Stimulated activated CD4-positive, alpha-beta T cell treated with anti-CD3 and anti-CD28 coated beads, Interleukin-2, amount 100 ng/mL, for 4 hours (primary cell): ENCODE data around the gene C14orf93.

Experiments used
- DNase-seq: peaks from one replicate; pipeline ENCODE4 v3.0.0-alpha.2; 2020; ENCODE audit warnings: low read depth

C14orf93 gene

GRCh38 chr14:22994762-22995275 lies 15.1 kb downstream of the C14orf93 start:
- DNase-seq: no peak

DNA sequence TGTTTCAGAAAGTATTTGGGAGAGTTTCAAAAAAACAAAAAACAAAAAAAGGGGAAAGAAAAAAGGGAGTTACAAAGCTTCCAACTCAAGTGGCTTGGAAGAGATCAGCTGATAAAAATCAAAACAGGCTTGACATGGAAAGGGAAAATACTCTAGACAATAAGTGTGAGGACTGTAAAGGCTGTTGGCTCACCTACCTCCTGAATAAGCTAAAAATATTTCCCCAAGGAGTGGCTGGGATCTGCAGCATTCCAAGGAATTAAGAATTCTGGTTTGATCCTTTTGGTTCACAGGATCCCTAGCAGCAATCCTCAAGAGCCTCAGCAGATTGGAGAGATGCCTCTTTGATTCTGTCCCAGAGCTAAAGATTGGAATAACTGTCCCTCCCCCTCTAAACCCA lies 16.4 kb downstream of the C14orf93 start:
- no peak for DNase-seq

DNA sequence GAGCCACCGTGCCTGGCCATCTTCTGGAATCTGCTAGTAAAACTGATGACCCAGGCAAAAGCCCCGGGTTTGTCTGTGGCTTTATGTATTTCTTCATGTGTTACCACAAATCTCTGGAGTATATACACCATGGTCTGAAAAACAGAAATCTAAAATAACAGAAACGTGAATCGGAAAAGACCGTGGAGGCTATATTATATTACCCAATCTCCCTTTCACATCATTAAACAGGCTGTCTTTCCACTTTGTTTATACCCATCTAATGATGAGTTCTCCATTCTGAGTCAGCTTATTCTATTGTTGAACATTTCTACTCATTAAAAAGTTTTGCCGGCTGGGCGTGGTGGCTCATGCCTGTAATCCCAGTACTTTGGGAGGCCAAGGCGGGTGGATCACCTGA lies 18.1 kb downstream of the C14orf93 start:
- DNase-seq: no peak

DNA sequence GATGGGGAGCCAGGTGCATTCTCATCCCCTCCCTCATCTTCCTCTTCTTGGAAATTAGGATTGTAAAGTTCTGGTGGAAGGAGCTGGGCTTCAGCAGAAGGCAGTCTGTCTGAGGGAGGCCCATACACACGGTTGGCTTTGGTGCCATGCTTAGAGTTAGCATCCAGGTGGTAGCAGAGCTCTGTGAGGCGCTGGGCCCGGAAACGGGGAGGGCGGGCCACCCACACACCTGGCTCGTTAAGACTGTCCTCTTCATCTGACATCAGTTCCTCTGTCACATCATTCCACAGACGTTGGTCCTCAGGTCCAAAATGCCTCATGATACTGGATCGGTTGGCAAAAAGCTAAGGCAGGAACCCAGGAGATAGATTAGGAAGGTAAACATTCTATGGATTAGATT lies 22.7 kb downstream of the C14orf93 start:
- no peak for DNase-seq

GRCh38 chr14:22986508-22987054 lies 23.4 kb downstream of the C14orf93 start:
- DNase-seq: peak; percentile 85

DNA sequence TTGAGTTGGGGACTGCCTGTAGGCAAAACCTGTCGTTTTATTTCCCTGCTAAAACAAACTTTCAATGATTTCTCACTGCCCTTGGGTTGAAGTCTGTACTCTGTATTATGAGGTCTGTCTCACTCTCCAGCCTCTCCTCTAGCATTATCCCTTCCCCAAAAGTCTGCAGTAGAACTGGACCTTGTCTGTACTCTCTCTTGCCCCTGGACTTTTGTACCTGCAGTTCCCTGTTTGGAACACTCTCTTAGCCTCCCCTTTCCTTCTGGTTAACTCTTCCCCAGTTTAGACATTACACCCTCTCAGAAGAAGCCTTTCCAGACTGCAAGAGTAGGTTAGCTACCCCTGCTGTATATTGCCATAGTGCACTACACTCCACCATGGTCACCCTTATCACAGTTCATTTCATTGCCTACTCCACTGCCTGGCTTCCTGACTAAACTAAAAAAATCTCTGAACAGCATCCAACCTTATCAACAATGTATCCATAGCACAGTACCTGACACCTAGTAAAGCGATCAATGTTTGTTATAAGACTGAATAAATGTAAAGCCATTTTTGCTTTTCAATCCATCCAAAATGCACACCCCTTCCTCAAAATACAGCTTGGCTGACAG lies 23.9 kb downstream of the C14orf93 start:
- DNase-seq: no peak

GRCh38 chr14:22984959-22985658 lies 24.8 kb downstream of the C14orf93 start:
- no peak for DNase-seq

GRCh38 chr14:22982477-22983245 lies 27.3 kb downstream of the C14orf93 start, which contains the start of gene AJUBA:
TSS of gene AJUBA (minus strand) at chr14:22982551. CDS start at chr14:22982266, 285 bp downstream.
- DNase-seq: peak; percentile 64

- DNase-seq: no peak
Observed at GRCh38 chr14:22981876-22982476, 28.0 kb downstream of the C14orf93 start.

- DNase-seq: no peak
Observed at GRCh38 chr14:22981090-22981875, 28.7 kb downstream of the C14orf93 start.

GRCh38 chr14:22980672-22981089 lies 29.3 kb downstream of the C14orf93 start:
- peak; percentile 43 for DNase-seq

DNA sequence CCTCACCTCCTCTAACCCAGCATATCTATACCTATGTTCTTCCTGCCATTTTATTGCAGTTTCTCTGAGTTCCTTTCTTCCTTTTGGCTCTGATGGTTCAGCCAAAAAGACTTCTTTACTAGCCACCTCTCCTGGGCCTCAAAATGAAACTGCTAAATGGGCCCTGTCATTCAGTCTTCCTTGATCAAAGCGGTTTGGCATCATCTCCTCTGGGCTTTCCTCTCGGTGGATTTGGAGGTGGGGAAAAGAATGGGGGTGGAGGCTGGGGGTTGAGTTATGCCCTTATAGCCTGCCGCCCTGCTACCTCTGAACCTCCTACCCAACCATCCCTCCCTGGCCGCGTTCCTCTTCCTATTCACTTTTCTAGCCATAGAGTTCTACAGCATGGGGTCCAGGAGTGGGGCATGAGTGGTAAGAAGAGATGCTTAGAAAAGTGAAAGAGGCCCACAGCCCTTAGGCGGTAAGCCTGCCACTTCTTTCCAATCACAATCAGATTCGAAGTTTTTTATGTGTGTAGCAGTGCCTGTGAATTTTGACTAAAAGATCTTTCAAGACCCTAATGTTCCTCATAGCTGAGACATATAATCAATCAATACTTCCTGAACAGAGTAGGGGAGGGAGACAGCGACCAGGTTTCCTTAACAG lies 30.1 kb downstream of the C14orf93 start:
- DNase-seq: no peak

GRCh38 chr14:22978981-22979671 lies 30.8 kb downstream of the C14orf93 start:
- no peak for DNase-seq

DNA sequence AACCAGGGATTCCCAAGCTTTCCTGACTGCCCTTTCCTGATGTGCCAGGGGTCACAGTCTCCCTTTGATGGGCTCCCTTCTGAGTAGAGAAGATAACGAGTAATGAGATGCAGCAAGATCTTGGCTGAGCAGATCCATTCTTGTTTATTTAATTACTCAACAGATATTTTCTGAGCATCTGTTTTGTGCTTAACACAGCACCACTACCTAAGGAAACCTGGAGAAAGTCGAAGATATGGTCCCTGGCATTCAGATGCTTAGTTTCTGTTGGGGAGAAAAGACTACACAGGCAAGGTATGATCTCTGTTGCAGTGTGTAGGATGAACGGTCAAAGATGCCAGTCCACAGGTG lies 31.5 kb downstream of the C14orf93 start:
- no peak for DNase-seq

DNA sequence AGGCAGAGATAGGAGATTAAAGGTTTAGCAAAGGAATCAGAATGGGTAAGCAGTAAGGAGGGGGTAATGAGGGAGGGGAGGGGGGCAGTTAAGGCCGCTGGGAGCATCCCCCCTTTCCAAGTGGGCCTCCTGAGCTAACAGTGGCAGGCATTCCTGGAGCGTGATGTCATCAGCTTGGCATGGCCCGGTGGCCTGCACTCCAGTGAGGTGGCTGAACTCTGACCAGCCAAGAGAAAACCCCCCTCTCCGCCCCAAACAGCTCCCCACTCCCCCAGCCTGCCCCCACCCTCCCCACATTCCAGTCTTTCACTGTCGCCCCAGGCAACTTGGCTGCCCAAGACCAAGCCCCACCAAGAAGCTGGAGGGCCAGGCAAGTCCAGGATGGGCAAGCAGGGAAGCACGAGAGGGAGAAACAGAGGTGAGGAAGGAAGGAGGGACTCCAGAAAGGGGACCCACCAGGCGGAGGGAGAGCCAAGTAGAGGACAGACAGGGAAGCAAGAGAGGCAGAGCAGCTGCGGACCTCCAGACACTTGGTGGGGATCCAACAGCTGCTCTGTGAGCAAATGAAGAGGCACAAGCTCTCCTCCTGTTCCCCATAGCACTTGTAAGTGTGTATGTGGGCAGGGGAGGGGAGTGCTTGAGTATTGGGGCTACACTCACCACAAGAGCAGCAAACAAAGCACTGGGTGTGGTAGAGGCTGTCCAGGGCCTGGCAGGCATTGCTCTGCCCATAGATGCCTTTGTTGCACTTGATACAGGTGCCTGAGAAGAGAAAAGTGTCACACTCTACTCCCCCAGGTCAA lies 32.1 kb downstream of the C14orf93 start:
- DNase-seq: no peak

GRCh38 chr14:22977434-22977683 lies 32.6 kb downstream of the C14orf93 start:
- no peak for DNase-seq

- no peak for DNase-seq
Observed at GRCh38 chr14:22976620-22977433, 33.1 kb downstream of the C14orf93 start.

DNA sequence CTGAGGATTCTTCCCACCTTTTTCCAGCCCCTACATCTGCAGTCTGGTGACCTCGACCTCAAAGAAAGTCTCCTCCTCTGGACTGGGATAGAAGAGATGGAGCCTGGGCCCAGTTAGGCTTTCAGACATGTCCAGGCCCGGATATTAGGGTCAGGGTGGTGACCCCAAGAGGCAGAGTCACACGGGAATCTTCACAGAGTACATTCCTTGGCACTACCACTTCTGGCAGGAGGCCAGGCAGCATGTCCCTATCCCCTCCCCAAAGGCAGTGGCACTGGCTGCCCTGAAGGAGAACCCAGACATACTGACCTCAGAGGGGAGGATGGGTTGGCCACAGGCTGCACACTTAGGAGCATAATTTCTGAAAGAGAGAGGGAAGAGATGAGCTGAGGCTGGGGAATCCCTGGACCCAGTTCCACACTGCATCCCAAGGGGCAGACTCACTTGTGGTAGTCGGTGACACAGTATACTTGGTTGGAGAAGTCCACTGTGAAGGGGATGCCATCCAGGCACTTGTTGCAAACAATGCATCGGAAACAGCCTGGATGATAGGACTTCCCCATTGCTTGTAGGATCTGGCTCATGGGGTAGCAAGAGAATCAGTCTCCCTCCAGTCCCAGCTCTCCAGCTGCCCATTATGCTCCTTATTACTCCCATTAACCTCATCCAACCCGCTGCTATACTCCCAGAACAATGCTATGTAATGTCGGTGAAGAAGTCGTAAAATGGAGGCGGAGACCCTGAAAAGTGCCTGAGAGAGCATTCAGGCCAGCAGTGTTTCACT lies 35.2 kb downstream of the C14orf93 start:
- no peak for DNase-seq
